Trophoblast cell (in vitro differentiated cells and primary cell): ENCODE data around the gene RGL1.

ENCODE experiments used
- DNase-seq, 2 donors: peaks; one replicate each; pipeline ENCODE4 v3.0.0-alpha.2; 2016
- H2AFZ ChIP-seq: 2 replicates; pipeline ENCODE4 v1.6.1; 2013; ENCODE audit warnings: low read length, moderate library complexity, mild to moderate bottlenecking; ENCODE audit not compliant: insufficient read depth, poor library complexity
- H2AK5ac ChIP-seq: 2 replicates; pipeline ENCODE4 v1.6.1; 2013; ENCODE audit warnings: mild to moderate bottlenecking, low read length
- H2BK120ac ChIP-seq: 2 replicates; pipeline ENCODE4 v1.6.1; 2013; ENCODE audit warnings: low read length, mild to moderate bottlenecking, moderate library complexity; ENCODE audit not compliant: insufficient read depth, poor library complexity
- H2BK12ac ChIP-seq: 2 replicates; pipeline ENCODE4 v1.6.1; 2013; ENCODE audit warnings: mild to moderate bottlenecking, low read length, moderate library complexity
- H2BK5ac ChIP-seq: 2 replicates; pipeline ENCODE4 v1.6.1; 2013; ENCODE audit warnings: low read length, low read depth, moderate library complexity, mild to moderate bottlenecking; ENCODE audit not compliant: poor library complexity
- H3K14ac ChIP-seq: 2 replicates; pipeline ENCODE4 v1.6.1; 2013; ENCODE audit warnings: mild to moderate bottlenecking, low read length
- H3K18ac ChIP-seq: 2 replicates; pipeline ENCODE4 v1.6.1; 2013; ENCODE audit warnings: mild to moderate bottlenecking, low read length
- H3K23ac ChIP-seq: 2 replicates; pipeline ENCODE4 v1.6.1; 2013; ENCODE audit warnings: low read length
- H3K27ac ChIP-seq: 2 replicates; pipeline ENCODE4 v1.5.1; 2013; ENCODE audit warnings: low read depth, mild to moderate bottlenecking, inconsistent platforms, low read length, moderate library complexity
- H3K27me3 ChIP-seq: 2 replicates; pipeline ENCODE4 v1.6.1; 2013; ENCODE audit warnings: inconsistent platforms, mild to moderate bottlenecking, low read length, moderate library complexity; ENCODE audit not compliant: insufficient read depth
- H3K36me3 ChIP-seq, 2 experiments: 1 replicate in 1 of 2; 2 replicates in 1 of 2; pipeline ENCODE4 v1.6.1; 2013; ENCODE audit warnings: low read length in 2 of 2, mild to moderate bottlenecking in 2 of 2, moderate library complexity in 1 of 2; ENCODE audit not compliant: insufficient read depth in 2 of 2, control insufficient read depth in 1 of 2
- H3K4ac ChIP-seq: 2 replicates; pipeline ENCODE4 v1.6.1; 2013; ENCODE audit warnings: low read depth, mild to moderate bottlenecking, low read length, moderate library complexity
- H3K4me1 ChIP-seq, 2 experiments: 1 replicate in 1 of 2; 2 replicates in 1 of 2; pipeline ENCODE4 v1.6.1; 2013; ENCODE audit warnings: low read length in 2 of 2, mild to moderate bottlenecking in 2 of 2, moderate library complexity in 1 of 2; ENCODE audit not compliant: insufficient read depth in 2 of 2, control insufficient read depth in 1 of 2
- H3K4me2 ChIP-seq: 2 replicates; pipeline ENCODE4 v1.6.1; 2013; ENCODE audit warnings: inconsistent platforms, mild to moderate bottlenecking, low read length, moderate library complexity
- H3K4me3 ChIP-seq: 2 replicates; pipeline ENCODE4 v1.5.1; 2013; ENCODE audit warnings: mild to moderate bottlenecking, low read depth, low read length, inconsistent platforms
- H3K79me1 ChIP-seq: one replicate; pipeline ENCODE4 v1.6.1; 2013; ENCODE audit warnings: low read length
- H3K79me2 ChIP-seq: 2 replicates; pipeline ENCODE4 v1.6.1; 2013; ENCODE audit warnings: low read length, mild to moderate bottlenecking; ENCODE audit not compliant: control insufficient read depth, insufficient read depth, poor library complexity
- H3K9ac ChIP-seq: 2 replicates; pipeline ENCODE4 v1.6.1; 2013; ENCODE audit warnings: mild to moderate bottlenecking, low read length
- H3K9me3 ChIP-seq: 2 replicates; pipeline ENCODE4 v1.6.1; 2013; ENCODE audit warnings: low read depth, mild to moderate bottlenecking, control low read depth, inconsistent platforms, low read length; ENCODE audit not compliant: insufficient read depth
- H4K12ac ChIP-seq: 2 replicates; pipeline ENCODE4 v1.6.1; 2013; ENCODE audit warnings: low read depth, mild to moderate bottlenecking, low read length, moderate library complexity
- H4K8ac ChIP-seq: 2 replicates; pipeline ENCODE4 v1.6.1; 2013; ENCODE audit warnings: low read depth, mild to moderate bottlenecking, low read length, moderate library complexity
- H4K91ac ChIP-seq: one replicate; pipeline ENCODE4 v1.6.1; 2013; ENCODE audit warnings: low read depth, mild to moderate bottlenecking, low read length, moderate library complexity
- WGBS: extraction: QIAGEN DNeasy Blood & Tissue Kit; methylation state at CpG from one replicate; pipeline ENCODE4 v1.1.7; 2013; ENCODE audit warnings: missing lambda C conversion rate; ENCODE audit not compliant: insufficient read length, insufficient coverage; ENCODE audit errors: extremely low coverage; 5-methylcytosine and 5-hydroxymethylcytosine counted together

Gene RGL1

DNA sequence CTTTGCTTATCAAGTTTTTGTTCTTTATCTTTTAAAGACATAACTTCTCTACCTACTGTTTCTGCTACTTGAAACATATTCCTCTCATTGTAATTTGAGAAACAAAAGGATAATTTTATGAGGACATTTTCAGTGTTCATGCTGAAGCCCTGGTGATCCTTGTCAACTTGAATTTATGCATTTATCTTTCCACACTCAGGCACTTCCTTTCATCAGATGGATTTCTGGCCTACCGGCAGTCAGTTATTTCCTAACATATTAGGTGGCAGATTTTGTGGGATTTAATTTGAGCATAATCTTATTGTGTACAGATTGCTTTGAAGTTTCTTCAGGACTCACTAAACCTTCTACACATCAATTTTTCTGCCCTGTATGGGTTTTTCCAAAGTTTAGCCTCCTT, 75.0 kb downstream of the RGL1 start:
- Histone ChIP-seq H3K9me3 (no peaks in the 10 kb centered on the region), H3K23ac (no peak overlapping the region), H3K4me3 (no peak overlapping the region), H3K4ac (no peak overlapping the region), H2BK120ac (no peak overlapping the region), H4K12ac (no peak overlapping the region), H4K91ac (no peak overlapping the region), H3K9ac (no peak overlapping the region), H3K79me2 (no peaks in the 10 kb centered on the region), H3K4me1 (peaks cover 9 to 17% of the 10 kb centered on the region in 2 experiments), H3K18ac (no peak overlapping the region), H3K14ac (no peak overlapping the region), H3K27me3 (no peaks in the 10 kb centered on the region), H2BK5ac (no peak overlapping the region), H3K79me1 (peaks cover 7% of the 10 kb centered on the region), H3K36me3 (peaks cover 0 to 2% of the 10 kb centered on the region in 2 experiments), H2AK5ac (no peak overlapping the region), H4K8ac (no peak overlapping the region), H2BK12ac (no peak overlapping the region), H3K27ac (no peak overlapping the region), H3K4me2 (no peak overlapping the region), H2AFZ (no peak overlapping the region)
- no peak for DNase-seq
- no CpG with 5 or more reads among the region's 1 CpG for WGBS

DNA sequence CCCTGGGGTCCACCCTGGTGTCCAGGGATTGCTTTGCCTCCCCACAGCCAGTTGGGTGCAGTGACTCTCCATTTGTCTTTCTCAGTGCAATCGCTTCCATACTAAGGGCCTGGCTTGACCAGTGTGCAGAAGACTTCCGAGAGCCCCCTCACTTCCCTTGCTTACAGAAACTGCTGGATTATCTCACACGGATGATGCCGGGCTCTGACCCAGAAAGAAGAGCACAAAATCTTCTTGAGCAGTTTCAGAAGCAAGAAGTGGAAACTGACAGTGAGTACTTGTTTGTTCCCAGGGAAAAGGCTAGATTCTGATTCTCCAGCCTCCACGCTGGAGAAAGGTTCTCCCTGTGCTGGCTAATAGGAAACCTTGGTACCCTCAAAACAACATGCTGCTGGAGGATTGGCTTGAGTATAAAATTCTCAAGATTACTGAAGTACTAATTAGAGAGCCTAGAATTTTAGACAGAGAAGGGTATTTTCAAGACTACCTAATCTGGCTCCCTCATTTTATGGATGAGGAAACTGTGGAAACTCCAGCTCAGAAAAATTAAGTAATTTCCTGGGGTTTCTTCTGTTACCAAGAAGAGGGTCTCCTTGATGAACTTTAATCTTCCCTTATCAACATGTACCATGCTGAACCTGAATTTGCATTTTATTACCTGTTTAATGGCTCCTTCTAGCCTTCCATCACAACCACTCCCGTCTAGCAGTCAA, 75.8 kb downstream of the RGL1 start:
- no CpG with 5 or more reads among the region's 6 CpGs for WGBS

DNA sequence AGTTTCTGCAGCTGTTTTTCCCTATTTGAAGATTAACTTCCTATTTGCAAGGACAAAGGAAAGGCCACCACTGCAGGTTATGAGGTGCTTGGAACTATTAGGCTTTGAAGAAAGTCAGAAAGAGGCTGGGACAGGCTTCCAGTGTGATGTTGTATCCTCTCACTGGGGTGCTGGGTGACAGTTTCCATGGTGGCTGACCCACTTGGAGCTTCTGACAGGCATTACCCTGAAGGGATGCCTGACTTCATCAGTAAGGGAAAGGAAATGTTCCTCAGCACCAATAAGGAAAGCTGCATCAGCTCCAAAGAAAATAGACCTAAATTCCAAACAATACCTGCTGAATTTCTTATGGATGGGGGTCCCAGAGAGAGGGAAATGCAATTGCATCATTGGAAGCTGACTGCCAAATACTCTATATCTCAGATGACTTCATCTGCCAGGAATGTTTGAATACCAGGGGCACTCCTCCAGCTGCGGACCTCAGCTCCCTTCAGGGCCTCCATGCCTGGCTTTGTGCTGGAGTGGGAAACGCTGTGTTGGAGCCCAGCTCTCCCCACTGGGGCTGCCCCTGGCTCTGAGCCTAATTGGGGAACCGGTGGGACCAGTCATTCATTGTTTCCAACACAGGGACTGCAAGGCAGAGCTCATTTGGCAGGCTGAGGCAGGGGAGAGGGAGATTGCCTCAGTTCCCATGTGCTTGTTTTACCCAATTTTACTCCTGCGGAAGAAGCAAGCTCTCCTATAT, 76.6 kb downstream of the RGL1 start:
- no peak overlapping the region for H4K8ac ChIP-seq
- H3K79me2 ChIP-seq: no peaks in the 10 kb centered on the region
- H3K4me3 ChIP-seq: no peak overlapping the region
- H3K27ac ChIP-seq: peak overlapping the region; percentile 40
- peak; percentile 40 to 64 for DNase-seq
- no peak overlapping the region for H2BK120ac ChIP-seq
- H3K4me2 ChIP-seq: no peak overlapping the region
- no peak overlapping the region for H3K4ac ChIP-seq
- H3K9me3 ChIP-seq: no peaks in the 10 kb centered on the region
- H3K23ac ChIP-seq: no peak overlapping the region
- H3K14ac ChIP-seq: no peak overlapping the region
- no peak overlapping the region for H2AFZ ChIP-seq
- H3K79me1 ChIP-seq: peaks cover 7% of the 10 kb centered on the region
- H4K91ac ChIP-seq: peak overlapping the region; percentile 20
- peaks cover 0 to 2% of the 10 kb centered on the region in 2 experiments for H3K36me3 ChIP-seq
- WGBS: no CpG with 5 or more reads among the region's 4 CpGs
- peaks cover 9 to 17% of the 10 kb centered on the region in 2 experiments for H3K4me1 ChIP-seq
- no peak overlapping the region for H2BK5ac ChIP-seq
- H3K18ac ChIP-seq: no peak overlapping the region
- no peak overlapping the region for H3K9ac ChIP-seq
- H2BK12ac ChIP-seq: no peak overlapping the region
- peak overlapping the region; percentile 28 for H2AK5ac ChIP-seq
- no peaks in the 10 kb centered on the region for H3K27me3 ChIP-seq
- H4K12ac ChIP-seq: no peak overlapping the region

More for the DNA sequence above, 75.8 kb downstream of the RGL1 start:
- Histone ChIP-seq H4K12ac (no peak overlapping the region), H4K91ac (peak overlapping the region; percentile 20), H2BK120ac (no peak overlapping the region), H2AK5ac (peak overlapping the region; percentile 14), H2BK12ac (peak overlapping the region; percentile 15), H3K9ac (no peak overlapping the region), H2AFZ (no peak overlapping the region), H4K8ac (no peak overlapping the region), H3K14ac (no peak overlapping the region), H3K36me3 (peaks cover 0 to 2% of the 10 kb centered on the region in 2 experiments), H3K27ac (no peak overlapping the region), H3K27me3 (no peaks in the 10 kb centered on the region), H3K4me2 (no peak overlapping the region), H3K79me2 (no peaks in the 10 kb centered on the region), H3K79me1 (peaks cover 7% of the 10 kb centered on the region), H3K4me3 (no peak overlapping the region), H3K9me3 (no peaks in the 10 kb centered on the region), H3K4ac (no peak overlapping the region), H2BK5ac (peak overlapping the region; percentile 27), H3K18ac (peak overlapping the region; percentile 35), H3K23ac (no peak overlapping the region), H3K4me1 (peaks cover 9 to 17% of the 10 kb centered on the region in 2 experiments)
- DNase-seq: no peak

DNA sequence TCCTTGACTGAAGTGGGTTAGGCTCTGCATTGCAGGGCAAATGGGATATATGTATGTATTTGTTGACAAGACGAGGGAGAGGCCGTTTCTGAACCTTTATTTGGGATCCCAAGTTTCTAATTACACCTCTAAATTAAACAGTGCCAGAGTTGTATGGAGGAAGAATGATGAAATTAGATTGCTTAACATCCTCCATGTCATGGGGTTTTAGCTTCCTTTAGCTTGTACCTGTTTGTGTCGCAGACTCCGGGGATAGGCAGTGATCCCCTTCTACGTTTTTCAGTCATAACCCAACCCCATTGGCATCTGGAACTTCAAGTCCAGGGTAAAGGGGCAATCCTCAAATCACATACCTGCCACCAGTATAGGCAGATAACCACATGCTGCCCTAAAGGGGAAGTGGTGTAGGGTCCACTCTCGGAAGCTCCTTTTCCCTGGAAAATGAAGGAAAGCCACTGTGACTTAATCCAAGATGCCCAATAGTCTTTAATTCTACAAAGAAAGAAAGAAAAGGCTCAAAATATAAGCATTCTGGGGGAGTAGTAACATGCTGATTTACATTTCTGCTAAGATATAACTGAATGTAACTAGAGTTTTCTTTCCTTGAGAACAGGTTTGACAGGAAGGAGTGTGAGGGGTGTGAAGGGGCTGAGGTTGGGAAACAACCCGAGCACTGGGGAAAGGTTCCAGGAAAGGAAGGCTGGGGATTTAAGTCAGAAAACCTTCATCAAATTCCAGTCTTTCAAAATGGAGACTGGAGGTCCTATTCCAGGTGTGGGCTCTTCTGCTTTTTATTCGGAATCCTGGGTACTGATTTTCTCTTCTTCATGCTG, 77.6 kb downstream of the RGL1 start:
- no peak overlapping the region for H4K12ac ChIP-seq
- H3K9ac ChIP-seq: no peak overlapping the region
- no peak overlapping the region for H2BK12ac ChIP-seq
- H2AK5ac ChIP-seq: no peak overlapping the region
- H3K36me3 ChIP-seq: peaks cover 0 to 2% of the 10 kb centered on the region in 2 experiments
- no peak overlapping the region for H2AFZ ChIP-seq
- H3K27me3 ChIP-seq: no peaks in the 10 kb centered on the region
- H3K18ac ChIP-seq: no peak overlapping the region
- H3K4ac ChIP-seq: no peak overlapping the region
- peak overlapping the region; percentile 3 for H4K91ac ChIP-seq
- H2BK120ac ChIP-seq: peak overlapping the region; percentile 8
- peak overlapping the region; percentile 26 for H3K14ac ChIP-seq
- H3K79me1 ChIP-seq: peaks cover 7% of the 10 kb centered on the region
- H3K9me3 ChIP-seq: no peaks in the 10 kb centered on the region
- H3K4me1 ChIP-seq: peaks cover 9 to 17% of the 10 kb centered on the region in 2 experiments
- DNase-seq: no peak
- H3K23ac ChIP-seq: no peak overlapping the region
- no peak overlapping the region for H3K4me2 ChIP-seq
- no CpG with 5 or more reads among the region's 8 CpGs for WGBS
- no peaks in the 10 kb centered on the region for H3K79me2 ChIP-seq
- no peak overlapping the region for H4K8ac ChIP-seq
- H3K27ac ChIP-seq: peak overlapping the region; percentile 40
- H2BK5ac ChIP-seq: peak overlapping the region; percentile 38
- H3K4me3 ChIP-seq: no peak overlapping the region
